Muscle layer of duodenum (tissue), 2 donors: ENCODE results near the gene CAMK2A.

Experiments used
- H3K27ac ChIP-seq: one replicate; pipeline ENCODE4 v1.7.0; 2013; ENCODE audit warnings: mild to moderate bottlenecking, low read length
- H3K27me3 ChIP-seq: one replicate; pipeline ENCODE4 v1.7.0; 2013; ENCODE audit warnings: low read depth, mild to moderate bottlenecking, control low read depth, low read length
- H3K36me3 ChIP-seq, 2 donors: one replicate each; pipeline ENCODE4 v1.7.0; 2013; ENCODE audit warnings: low read length in 2 of 2, control low read depth in 1 of 2, mild to moderate bottlenecking in 1 of 2; ENCODE audit not compliant: insufficient read depth in 2 of 2, control insufficient read depth in 1 of 2
- H3K4me1 ChIP-seq, 2 donors: one replicate each; pipeline ENCODE4 v1.7.0; 2013; ENCODE audit warnings: low read length in 2 of 2, mild to moderate bottlenecking in 2 of 2, control low read depth in 1 of 2, moderate library complexity in 1 of 2; ENCODE audit not compliant: insufficient read depth in 2 of 2, control insufficient read depth in 1 of 2
- H3K4me3 ChIP-seq, 2 donors: one replicate each; pipeline ENCODE4 v1.7.0; 2013; ENCODE audit warnings: low read length in 2 of 2, low read depth in 1 of 2, mild to moderate bottlenecking in 1 of 2
- H3K9me3 ChIP-seq, 2 donors: one replicate each; pipeline ENCODE4 v1.7.0; 2013; ENCODE audit warnings: low read length in 2 of 2, control low read depth in 1 of 2, mild to moderate bottlenecking in 1 of 2; ENCODE audit not compliant: control insufficient read depth in 1 of 2
- donor health status: healthy.

CAMK2A gene

DNA sequence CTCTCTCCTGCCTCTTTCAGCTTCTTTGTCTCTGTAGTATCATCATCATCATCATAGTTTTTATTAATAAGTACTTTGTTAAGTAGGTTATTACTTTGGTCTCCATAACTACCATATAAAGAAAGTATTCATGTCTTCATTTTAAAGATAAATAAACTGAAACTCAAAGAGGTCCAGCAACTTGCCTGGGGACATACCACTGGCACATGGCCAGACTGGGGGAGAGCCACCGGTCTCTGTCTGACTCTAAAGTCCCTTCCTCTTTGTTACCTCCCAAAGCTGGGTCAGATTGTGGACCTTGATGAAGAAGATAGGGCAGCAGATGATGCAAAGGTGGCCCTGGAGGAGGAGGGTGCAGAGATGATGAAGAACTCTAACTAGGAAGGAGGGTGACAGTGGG, 114.5 kb downstream of the CAMK2A start:
- no peaks in the 10 kb centered on the region for H3K36me3 ChIP-seq
- no peak overlapping the region for H3K4me3 ChIP-seq
- peaks cover 0 to 4% of the 10 kb centered on the region in 2 donors for H3K4me1 ChIP-seq
- no peaks in the 10 kb centered on the region for H3K9me3 ChIP-seq
- H3K27ac ChIP-seq: no peak overlapping the region
- no peaks in the 10 kb centered on the region for H3K27me3 ChIP-seq

DNA sequence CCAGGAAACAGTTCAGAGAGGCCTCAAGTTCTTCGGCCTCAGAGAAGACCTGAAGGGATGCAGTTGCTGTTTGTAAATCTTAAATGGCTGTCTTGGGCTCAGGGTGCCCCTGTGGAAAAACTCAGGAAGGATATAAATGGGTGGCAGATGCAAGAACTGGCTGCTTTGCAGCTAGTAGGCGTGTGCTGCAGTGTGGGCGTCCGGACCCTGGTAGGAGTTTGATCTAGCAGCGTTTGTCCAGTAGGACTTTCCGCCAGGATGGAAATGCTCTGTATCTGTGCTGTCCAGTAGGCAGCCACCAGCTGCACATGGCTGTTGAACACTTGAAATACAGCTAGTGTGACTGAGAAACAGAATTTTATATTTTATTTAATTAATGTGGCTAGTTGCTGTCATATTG, 115.3 kb downstream of the CAMK2A start:
- Histone ChIP-seq H3K27me3 (no peaks in the 10 kb centered on the region), H3K36me3 (no peaks in the 10 kb centered on the region), H3K4me3 (no peak overlapping the region), H3K9me3 (no peaks in the 10 kb centered on the region), H3K4me1 (no peaks in the 10 kb centered on the region), H3K27ac (no peak overlapping the region)

DNA sequence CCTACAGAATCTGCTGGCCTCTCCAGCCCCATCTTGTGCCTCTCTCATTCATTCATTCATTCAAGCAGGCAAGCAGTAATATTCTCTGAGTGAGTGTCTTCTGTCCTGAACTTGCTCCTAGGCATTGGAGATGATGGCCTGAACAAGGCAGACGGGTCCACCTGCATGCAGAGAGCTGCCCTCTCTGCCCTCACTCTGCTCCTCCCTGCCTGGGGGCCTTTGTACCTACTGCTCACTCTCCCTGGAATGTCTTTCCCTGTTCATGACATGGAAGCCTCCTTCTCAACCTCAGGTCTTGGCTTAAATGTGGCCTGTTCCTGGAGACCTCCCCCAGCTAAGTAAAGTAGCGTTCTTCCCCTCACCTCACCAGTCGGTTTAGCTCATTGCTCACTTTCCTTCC, 116.4 kb downstream of the CAMK2A start:
- Histone ChIP-seq H3K4me1 (no peaks in the 10 kb centered on the region), H3K27ac (no peak overlapping the region), H3K27me3 (no peaks in the 10 kb centered on the region), H3K36me3 (no peaks in the 10 kb centered on the region), H3K4me3 (no peak overlapping the region), H3K9me3 (no peaks in the 10 kb centered on the region)

- Histone ChIP-seq H3K27ac (no peak overlapping the region), H3K4me1 (no peaks in the 10 kb centered on the region), H3K36me3 (no peaks in the 10 kb centered on the region), H3K4me3 (no peak overlapping the region), H3K27me3 (peaks cover 3% of the 10 kb centered on the region), H3K9me3 (no peaks in the 10 kb centered on the region)
These were observed 117.0 kb downstream of the CAMK2A start for GRCh38 chr5:150172556-150172955.

GRCh38 chr5:150172145-150172544, 117.4 kb downstream of the CAMK2A start:
- Histone ChIP-seq H3K4me1 (no peaks in the 10 kb centered on the region), H3K4me3 (no peak overlapping the region), H3K27ac (no peak overlapping the region), H3K27me3 (peaks cover 6% of the 10 kb centered on the region), H3K9me3 (no peaks in the 10 kb centered on the region), H3K36me3 (no peaks in the 10 kb centered on the region)
